Right lobe of liver (tissue), 4 donors: ENCODE results near the gene ASPG.

Experiments
- CTCF ChIP-seq, 4 donors: fragments of 200-600 bp in 3 of 4; fragments of 450-650 bp in 1 of 4; IDR thresholded peaks; one replicate each; pipeline versions ENCODE4 v1.5.1 to v1.8.0; 2016 to 2022; ENCODE audit warnings: antibody characterized with exemption in 4 of 4, mild to moderate bottlenecking in 2 of 4
- POLR2A ChIP-seq: fragments of 450-650 bp; IDR thresholded peaks from one replicate; pipeline ENCODE4 v1.6.1; 2017; ENCODE audit warnings: antibody characterized with exemption, mild to moderate bottlenecking
- donor health status: DM: no; HTN: no; CAD: no.
- donor health status: DM: no; HTN: no; CAD: no.
- donor health status: DM: no; HTN: yes; CAD: no.

- TF ChIP-seq CTCF (IDR thresholded peaks at IDR 0.05) (no peak), POLR2A (no peak)
Observed at GRCh38 chr14:104085889-104086201, 345 bp downstream of the ASPG start.
